ENCODE measurements around the gene CCP110.

Gene CCP110, protein sequence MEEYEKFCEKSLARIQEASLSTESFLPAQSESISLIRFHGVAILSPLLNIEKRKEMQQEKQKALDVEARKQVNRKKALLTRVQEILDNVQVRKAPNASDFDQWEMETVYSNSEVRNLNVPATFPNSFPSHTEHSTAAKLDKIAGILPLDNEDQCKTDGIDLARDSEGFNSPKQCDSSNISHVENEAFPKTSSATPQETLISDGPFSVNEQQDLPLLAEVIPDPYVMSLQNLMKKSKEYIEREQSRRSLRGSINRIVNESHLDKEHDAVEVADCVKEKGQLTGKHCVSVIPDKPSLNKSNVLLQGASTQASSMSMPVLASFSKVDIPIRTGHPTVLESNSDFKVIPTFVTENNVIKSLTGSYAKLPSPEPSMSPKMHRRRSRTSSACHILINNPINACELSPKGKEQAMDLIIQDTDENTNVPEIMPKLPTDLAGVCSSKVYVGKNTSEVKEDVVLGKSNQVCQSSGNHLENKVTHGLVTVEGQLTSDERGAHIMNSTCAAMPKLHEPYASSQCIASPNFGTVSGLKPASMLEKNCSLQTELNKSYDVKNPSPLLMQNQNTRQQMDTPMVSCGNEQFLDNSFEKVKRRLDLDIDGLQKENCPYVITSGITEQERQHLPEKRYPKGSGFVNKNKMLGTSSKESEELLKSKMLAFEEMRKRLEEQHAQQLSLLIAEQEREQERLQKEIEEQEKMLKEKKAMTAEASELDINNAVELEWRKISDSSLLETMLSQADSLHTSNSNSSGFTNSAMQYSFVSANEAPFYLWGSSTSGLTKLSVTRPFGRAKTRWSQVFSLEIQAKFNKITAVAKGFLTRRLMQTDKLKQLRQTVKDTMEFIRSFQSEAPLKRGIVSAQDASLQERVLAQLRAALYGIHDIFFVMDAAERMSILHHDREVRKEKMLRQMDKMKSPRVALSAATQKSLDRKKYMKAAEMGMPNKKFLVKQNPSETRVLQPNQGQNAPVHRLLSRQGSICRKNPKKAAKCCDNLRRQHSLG

GRCh38 chr16:19523559-19524355, at the start of gene CCP110:
TSS of gene CCP110 (plus strand) at chr16:19523942. CDS start at chr16:19527882, 3,940 bp downstream.
- peak; percentile 82 to 86 for DNase-seq (ENCODE audit: low read depth in 2 of 2)

GRCh38 chr16:19474617-19475016, 49.1 kb upstream of the CCP110 start:
- DNase-seq (ENCODE audit: low read depth in 2 of 2): no peak

GRCh38 chr16:19478505-19478904, 45.2 kb upstream of the CCP110 start:
- DNase-seq (ENCODE audit: low read depth in 2 of 2): no peak

GRCh38 chr16:19479302-19479721, 44.4 kb upstream of the CCP110 start:
- DNase-seq (ENCODE audit: low read depth in 2 of 2): no peak

DNA sequence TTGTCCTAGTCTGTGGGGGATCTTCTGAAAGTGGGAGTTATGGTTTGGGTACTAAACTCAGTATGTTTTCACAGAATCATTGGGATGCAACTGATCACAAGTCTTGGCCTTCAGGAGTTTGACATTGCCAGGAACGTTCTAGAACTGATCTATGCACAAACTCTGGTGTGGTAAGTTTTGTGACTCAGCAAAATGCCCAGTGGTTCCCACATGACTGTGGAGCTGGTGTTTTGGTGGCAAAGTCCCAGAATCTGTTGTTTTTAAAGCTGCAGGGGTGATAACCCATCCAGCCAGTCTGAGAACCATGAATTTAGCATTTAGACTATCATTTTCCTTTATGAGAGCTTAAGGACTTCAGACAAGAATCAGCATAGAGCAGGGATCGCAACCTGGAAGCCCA, 42.4 kb upstream of the CCP110 start:
- no peak for DNase-seq (ENCODE audit: low read depth in 2 of 2)

DNA sequence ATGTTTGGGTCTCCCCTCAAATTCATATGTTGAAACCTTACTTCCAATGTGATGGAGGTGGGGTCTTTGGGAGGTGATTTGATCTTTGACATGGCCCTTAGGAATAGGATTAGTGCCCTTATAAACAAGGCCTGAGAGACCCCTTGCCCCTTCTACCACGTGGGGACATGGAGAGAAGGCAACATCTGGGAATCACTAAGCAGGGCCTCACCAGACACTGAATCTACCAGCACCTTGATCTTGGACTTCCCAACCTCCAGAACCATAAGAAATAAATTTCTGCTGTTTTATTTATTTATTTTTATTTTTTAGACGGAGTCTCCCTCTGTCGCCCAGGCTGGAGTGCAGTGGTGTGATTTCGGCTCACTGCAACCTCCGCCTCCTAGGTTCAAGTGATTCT, 42.0 kb upstream of the CCP110 start:
- DNase-seq (ENCODE audit: low read depth in 2 of 2): no peak

GRCh38 chr16:19482291-19482690, 41.5 kb upstream of the CCP110 start:
- no peak for DNase-seq (ENCODE audit: low read depth in 2 of 2)

GRCh38 chr16:19484096-19484495, 39.6 kb upstream of the CCP110 start:
- no peak for DNase-seq (ENCODE audit: low read depth in 2 of 2)

DNA sequence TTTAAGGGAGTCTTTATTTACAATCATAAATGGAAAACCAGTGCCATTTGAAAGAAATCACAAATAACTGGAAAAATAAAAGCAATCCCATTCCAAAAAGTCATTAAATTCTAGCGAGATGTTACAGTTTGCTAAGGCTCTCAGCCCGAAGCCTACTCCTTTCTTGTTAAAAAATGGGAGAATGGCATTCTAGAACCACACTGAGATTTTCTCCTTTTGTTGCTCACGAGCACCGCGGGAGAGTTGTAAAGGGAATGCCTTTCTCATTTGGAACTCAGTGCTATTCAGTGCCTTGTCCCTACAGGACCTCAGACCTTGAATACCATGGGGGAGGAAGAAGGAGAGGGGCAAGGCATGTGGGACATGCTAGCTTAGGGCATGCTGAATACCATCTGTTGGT, 38.1 kb upstream of the CCP110 start:
- no peak for DNase-seq (ENCODE audit: low read depth in 2 of 2)

DNA sequence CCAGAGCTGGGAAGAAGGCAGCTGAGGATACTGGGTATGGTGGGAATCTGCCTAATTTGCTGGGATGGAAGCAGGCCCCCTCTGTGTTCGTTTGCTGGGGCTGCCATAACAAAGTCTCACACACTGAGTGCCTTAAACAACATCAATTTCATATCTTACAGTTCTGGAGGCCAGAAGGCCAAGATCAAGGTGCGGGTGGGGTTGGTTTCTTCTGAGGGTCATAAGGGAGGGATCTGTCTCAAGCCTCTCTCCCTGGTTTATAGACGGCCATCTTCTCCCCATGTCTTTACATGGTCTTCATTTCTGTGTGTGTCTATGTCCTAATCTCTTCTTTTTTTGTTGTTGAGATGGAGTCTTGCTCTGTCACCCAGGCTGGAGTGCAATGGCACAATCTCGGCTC, 37.7 kb upstream of the CCP110 start:
- DNase-seq (ENCODE audit: low read depth in 2 of 2): no peak

- DNase-seq (ENCODE audit: low read depth in 2 of 2): no peak
Measured at GRCh38 chr16:19486750-19487325, 36.9 kb upstream of the CCP110 start.

DNA sequence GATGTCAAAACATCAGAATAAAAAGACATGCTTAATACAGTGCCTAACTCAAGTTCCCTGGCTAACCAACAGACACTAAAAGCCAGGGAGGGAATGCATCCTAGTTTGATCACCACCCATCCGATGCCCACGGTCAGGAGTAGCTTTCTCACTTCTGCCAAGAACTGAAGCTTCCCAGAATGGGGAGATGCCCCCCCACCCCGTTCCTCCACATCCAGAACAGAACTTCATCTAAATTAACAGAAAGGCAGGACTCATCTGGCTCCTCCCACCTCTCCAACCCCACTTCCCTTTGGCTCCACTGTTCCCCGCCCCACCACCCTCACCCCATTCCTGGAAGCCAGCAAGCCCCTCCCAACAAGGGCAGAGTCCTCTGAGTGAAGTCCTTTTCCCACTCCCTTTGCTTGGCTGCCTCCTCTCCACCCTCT, 35.5 kb upstream of the CCP110 start:
- DNase-seq (ENCODE audit: low read depth in 2 of 2): no peak

GRCh38 chr16:19490619-19491018, 33.1 kb upstream of the CCP110 start:
- no peak for DNase-seq (ENCODE audit: low read depth in 2 of 2)

DNA sequence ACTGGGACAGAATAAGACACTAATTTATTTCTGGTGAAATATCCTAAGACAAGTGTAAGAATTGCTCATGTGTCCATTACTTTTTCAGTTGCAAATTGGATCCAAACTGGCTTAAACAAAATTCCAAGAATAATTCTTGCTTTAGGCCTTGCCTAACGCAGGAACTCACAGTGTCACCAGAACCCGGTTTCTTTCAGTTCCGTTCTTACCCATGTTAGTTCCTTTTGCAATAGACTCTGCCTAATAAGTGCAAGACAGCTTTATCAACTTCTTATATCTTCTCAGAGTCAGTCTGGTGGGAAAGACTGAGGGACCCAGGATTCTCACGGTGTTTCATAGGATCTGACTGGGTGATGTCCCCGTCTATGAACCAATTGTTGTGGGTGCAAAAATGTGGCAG, 26.6 kb upstream of the CCP110 start:
- no peak for DNase-seq (ENCODE audit: low read depth in 2 of 2)

GRCh38 chr16:19499006-19499405, 24.7 kb upstream of the CCP110 start:
- no peak for DNase-seq (ENCODE audit: low read depth in 2 of 2)

GRCh38 chr16:19499481-19499880, 24.3 kb upstream of the CCP110 start:
- DNase-seq (ENCODE audit: low read depth in 2 of 2): no peak

DNA sequence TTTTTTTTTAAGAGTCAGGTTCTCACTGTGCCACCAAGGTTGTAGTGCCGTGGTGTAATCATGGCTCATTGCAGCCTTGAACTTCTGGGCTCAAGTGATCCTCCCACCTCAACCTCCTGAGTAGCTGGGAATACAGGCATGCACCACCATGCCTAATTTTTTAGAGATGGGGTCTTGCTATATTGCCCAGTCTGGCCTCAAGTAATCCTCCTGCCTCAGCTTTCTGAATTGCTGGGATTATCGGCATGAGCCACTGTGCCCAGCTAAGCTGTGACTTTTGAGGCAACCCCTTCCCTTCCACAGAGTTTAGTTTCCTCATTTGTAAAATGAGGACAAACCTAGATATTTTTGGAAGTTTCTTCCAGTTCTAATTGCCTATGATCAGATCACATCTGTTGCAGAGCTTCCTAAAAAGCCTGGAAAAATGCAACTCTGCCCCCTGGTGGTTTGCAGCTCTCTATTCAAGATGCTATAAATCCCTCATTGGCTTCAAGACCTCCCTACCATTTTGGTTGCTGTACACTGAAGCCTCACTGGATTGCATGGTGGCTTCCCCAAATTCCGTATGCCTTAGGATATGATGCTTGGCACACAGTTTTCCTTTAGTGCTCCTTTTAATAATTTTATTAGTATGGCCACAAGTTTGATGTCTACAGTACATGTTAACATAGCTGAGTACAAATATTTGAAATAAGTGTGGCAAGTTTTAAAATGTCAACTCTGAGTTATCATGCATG, 21.2 kb upstream of the CCP110 start:
- peak; percentile 8 to 43 for DNase-seq (ENCODE audit: low read depth in 2 of 2)

DNA sequence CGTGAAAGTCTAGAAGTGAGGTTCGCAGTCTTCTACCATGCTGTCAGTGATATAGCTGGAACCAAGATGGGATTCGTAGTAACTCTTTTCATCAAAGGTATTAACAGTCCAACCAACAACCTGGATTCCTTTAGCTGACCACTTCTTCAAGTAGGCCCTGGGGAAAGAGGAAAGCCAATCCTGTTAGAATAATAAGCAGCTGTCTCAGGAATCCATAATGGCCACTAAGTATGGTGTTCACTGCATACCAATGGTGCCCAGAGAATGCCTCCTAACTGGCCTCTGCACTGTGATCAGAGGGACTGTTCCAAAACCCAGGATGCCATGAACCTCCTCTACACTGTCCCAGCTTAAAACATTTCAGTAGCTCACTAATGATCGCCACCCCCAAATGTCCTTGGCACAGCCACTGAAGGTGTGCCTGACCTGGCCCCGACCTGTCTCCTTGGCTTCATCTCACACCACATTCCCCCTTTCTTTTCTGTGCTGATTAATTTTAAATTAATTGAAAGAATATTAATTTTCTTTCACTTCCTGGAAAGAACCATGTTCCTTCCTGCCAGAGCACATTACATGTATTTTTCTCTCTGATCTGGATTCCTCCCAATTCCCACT, 20.2 kb upstream of the CCP110 start:
- DNase-seq (ENCODE audit: low read depth in 2 of 2): no peak

- DNase-seq (ENCODE audit: low read depth in 2 of 2): no peak
Measured at GRCh38 chr16:19505600-19506303, 18.0 kb upstream of the CCP110 start.

- DNase-seq (ENCODE audit: low read depth in 2 of 2): no peak
Measured at GRCh38 chr16:19506965-19507364, 16.8 kb upstream of the CCP110 start.

Measured in stimulated activated CD8-positive, alpha-beta memory T cell treated with anti-CD3 and anti-CD28 coated beads, Interleukin-2, amount 100 ng/mL, for 1 hour (primary cell).